Sigmoid colon (tissue), 7 donors: ENCODE results near the gene LY6G6D. TPM values are rescaled to one million over a fixed set of nuclear protein-coding genes. Genes with fewer than 3 reads are reported as not detected.

ENCODE experiments used
- DNase-seq: peaks from one replicate; pipeline ENCODE4 v3.0.0-alpha.2; 2019
- H3K27ac ChIP-seq, 4 donors: fragments of 200-600 bp; sonication (generic); one replicate each; pipeline ENCODE4 v1.5.1; 2016 to 2019; ENCODE audit warnings: mild to moderate bottlenecking in 1 of 4
- H3K27me3 ChIP-seq, 3 donors: fragments of 200-600 bp; sonication (generic); one replicate each; pipeline ENCODE4 v1.5.1; 2019; ENCODE audit warnings: mild to moderate bottlenecking in 1 of 3
- H3K36me3 ChIP-seq, 4 donors: fragments of 200-600 bp; sonication (generic); one replicate each; pipeline ENCODE4 v1.5.1; 2016 to 2019
- H3K4me1 ChIP-seq, 4 donors: fragments of 200-600 bp; sonication (generic); one replicate each; pipeline ENCODE4 v1.5.1; 2017 to 2019
- H3K4me3 ChIP-seq, 4 donors: fragments of 200-600 bp; sonication (generic); one replicate each; pipeline ENCODE4 v1.5.1; 2017 to 2019; ENCODE audit warnings: mild to moderate bottlenecking in 2 of 4, moderate library complexity in 1 of 4
- H3K9me3 ChIP-seq, 4 donors: fragments of 200-600 bp in 3 of 4; sonication (generic) in 3 of 4; one replicate each; pipeline versions ENCODE4 v1.5.1 to v1.6.1; 2013 to 2019
- EP300 ChIP-seq, 4 donors: sonication (generic); formaldehyde crosslinking; IDR thresholded peaks; one replicate each; pipeline ENCODE4 v1.6.1; 2017; ENCODE audit warnings: antibody characterized with exemption in 4 of 4
- POLR2A ChIP-seq, 2 donors: fragments of 450-650 bp; IDR thresholded peaks; one replicate each; pipeline ENCODE4 v1.6.1; 2016; ENCODE audit warnings: antibody characterized with exemption in 2 of 2, mild to moderate bottlenecking in 2 of 2, moderate library complexity in 2 of 2
- POLR2AphosphoS5 ChIP-seq, 4 donors: sonication (generic); formaldehyde crosslinking; IDR thresholded peaks; one replicate each; pipeline ENCODE4 v1.6.1; 2017; ENCODE audit warnings: antibody characterized with exemption in 4 of 4
- WGBS, 2 donors: extraction: QIAGEN DNeasy Blood & Tissue Kit; methylation state at CpG; one replicate each; pipeline ENCODE4 v1.1.7; 2013; 5-methylcytosine and 5-hydroxymethylcytosine counted together
- intact Hi-C: fragments of 100-400 bp; cut with DNase I; formaldehyde crosslinking; loops from one replicate; pipeline ENCODE4 v1.15.1; 2023
- polyA plus RNA-seq, 3 donors: library from polyadenylated mRNA; stranded (reverse); fragments of 200-250 nt; gene quantifications; one replicate each; pipeline ENCODE4 v1.2.3, GENCODE V29; 2013
- total RNA-seq, 4 donors: library from RNA; depleted of rRNA; stranded (reverse); fragments of >200 nt; gene quantifications; one replicate each; pipeline ENCODE4 v1.1.0, GENCODE V29; 2016
- TF ChIP-seq, protein P1 (sequence below), 4 experiments: fragments of 450-650 bp in 3 of 4; fragments of 200-600 bp in 1 of 4; IDR thresholded peaks; one replicate each; pipeline ENCODE4 v1.5.1; 2016 to 2019; ENCODE audit warnings: antibody characterized with exemption in 4 of 4, mild to moderate bottlenecking in 3 of 4, moderate library complexity in 2 of 4
- donor health status: healthy with polysubstance abuse.
- donor health status: Bipolar disorder and iron deficiency.
- donor health status: healthy.

LY6G6D gene
- total and polyA plus RNA-seq, 7 donors = 0.31 to 21.2 (median 6.4) TPM; not detected in 2

DNA sequence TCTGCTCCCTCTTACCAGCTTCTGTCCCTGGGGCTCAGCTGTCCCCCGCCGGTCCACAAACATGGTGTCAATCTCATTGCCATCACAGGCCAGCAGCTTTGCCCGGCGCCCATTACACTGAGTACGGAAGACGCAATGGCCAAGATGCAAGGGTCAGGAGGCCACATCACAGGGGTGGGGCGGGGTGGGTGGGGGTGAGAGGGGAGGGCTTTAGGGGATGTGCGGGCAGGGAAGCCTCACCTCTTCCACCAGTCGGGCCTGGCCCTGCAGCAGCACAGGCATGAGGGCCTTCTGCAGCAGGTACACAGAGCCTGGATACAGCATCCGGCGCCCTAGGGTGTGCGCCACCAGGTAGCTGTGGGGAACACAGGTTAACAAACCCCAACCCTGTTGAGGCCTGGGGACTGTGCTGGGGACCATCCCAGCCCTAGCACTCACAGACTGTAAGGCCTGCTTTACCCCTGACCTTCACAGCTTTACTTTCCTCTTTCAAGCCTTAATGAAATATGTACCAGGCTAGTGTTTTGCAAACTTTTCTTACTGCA is 23.5 kb upstream of the LY6G6D start:
- Histone ChIP-seq H3K4me3 (no peak overlapping the region), H3K27ac (no peak overlapping the region), H3K36me3 (peaks cover 67 to 99% (median 86%) of the 10 kb centered on the region in 4 donors), H3K9me3 (no peaks in the 10 kb centered on the region), H3K4me1 (no peaks in the 10 kb centered on the region), H3K27me3 (no peaks in the 10 kb centered on the region)
- intact Hi-C loops = no loop called here
- 96 to 97% methylated on average over 12 of the region's 12 CpGs for WGBS, 2 donors
- no peak for DNase-seq
- no peak for TF ChIP-seq POLR2AphosphoS5 (IDR thresholded peaks at IDR 0.05)
- TF ChIP-seq, protein P1, sequence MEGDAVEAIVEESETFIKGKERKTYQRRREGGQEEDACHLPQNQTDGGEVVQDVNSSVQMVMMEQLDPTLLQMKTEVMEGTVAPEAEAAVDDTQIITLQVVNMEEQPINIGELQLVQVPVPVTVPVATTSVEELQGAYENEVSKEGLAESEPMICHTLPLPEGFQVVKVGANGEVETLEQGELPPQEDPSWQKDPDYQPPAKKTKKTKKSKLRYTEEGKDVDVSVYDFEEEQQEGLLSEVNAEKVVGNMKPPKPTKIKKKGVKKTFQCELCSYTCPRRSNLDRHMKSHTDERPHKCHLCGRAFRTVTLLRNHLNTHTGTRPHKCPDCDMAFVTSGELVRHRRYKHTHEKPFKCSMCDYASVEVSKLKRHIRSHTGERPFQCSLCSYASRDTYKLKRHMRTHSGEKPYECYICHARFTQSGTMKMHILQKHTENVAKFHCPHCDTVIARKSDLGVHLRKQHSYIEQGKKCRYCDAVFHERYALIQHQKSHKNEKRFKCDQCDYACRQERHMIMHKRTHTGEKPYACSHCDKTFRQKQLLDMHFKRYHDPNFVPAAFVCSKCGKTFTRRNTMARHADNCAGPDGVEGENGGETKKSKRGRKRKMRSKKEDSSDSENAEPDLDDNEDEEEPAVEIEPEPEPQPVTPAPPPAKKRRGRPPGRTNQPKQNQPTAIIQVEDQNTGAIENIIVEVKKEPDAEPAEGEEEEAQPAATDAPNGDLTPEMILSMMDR (IDR thresholded peaks at IDR 0.05) = no peak
- TF ChIP-seq EP300 (IDR thresholded peaks at IDR 0.05) = no peak
- TF ChIP-seq POLR2A (IDR thresholded peaks at IDR 0.05) = no peak

DNA sequence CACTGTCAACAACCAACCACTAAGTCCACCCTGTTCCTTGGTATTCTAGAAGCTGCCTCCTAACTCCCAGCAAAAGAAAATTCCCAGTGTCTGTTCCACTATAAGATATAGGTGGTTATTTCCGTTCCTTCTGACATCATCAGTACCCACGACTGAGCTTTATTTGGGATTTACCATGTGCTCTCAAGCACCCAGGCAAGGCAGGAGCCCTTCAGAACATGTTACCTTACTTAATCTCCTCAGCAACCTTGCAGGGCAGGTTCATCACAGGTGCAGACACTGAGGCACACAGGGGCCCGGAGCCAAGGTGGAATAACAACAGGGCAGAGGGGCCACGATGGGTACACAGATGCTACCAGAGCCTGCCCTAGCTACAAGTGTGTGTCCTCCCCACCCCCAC is 22.8 kb upstream of the LY6G6D start:
- no peak for DNase-seq
- no peak for TF ChIP-seq POLR2AphosphoS5 (IDR thresholded peaks at IDR 0.05)
- TF ChIP-seq EP300 (IDR thresholded peaks at IDR 0.05) = no peak
- no peak for TF ChIP-seq POLR2A (IDR thresholded peaks at IDR 0.05)
- TF ChIP-seq, protein P1 (IDR thresholded peaks at IDR 0.05) = no peak
- Histone ChIP-seq H3K36me3 (peaks cover 59 to 99% (median 84%) of the 10 kb centered on the region in 4 donors), H3K27me3 (no peaks in the 10 kb centered on the region), H3K4me3 (no peak overlapping the region), H3K9me3 (no peaks in the 10 kb centered on the region), H3K27ac (no peak overlapping the region), H3K4me1 (no peaks in the 10 kb centered on the region)
- WGBS, 2 donors = 86 to 88% methylated on average over 4 of the region's 4 CpGs
- intact Hi-C loops = no loop called here

DNA sequence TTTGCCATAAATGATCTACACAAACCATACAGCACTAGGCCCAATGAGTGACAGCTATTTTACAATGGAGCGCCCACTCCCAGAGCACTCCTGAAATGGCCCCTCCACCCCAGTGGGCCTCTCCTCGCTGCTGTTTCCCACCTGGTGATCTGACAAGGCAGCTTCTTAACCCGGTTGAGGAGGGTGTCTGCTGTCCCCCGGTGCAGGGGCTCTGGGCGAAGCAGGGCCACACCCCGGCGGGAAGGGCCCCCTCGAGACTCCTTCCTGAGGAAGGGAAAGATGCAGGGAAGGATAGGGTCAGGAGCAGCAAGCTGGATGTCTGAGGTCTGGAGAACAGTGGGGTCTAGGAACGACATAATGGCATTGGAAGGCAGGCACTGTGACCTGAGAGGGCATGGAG is 22.3 kb upstream of the LY6G6D start:
- DNase-seq = no peak
- intact Hi-C loops = no loop called here
- Histone ChIP-seq H3K27ac (no peak overlapping the region), H3K36me3 (peaks cover 54 to 99% (median 81%) of the 10 kb centered on the region in 4 donors), H3K4me3 (no peak overlapping the region), H3K27me3 (no peaks in the 10 kb centered on the region), H3K9me3 (no peaks in the 10 kb centered on the region), H3K4me1 (no peaks in the 10 kb centered on the region)
- TF ChIP-seq POLR2A (IDR thresholded peaks at IDR 0.05) (no peak), EP300 (IDR thresholded peaks at IDR 0.05) (no peak), POLR2AphosphoS5 (IDR thresholded peaks at IDR 0.05) (no peak)
- TF ChIP-seq, protein P1 (IDR thresholded peaks at IDR 0.05) = no peak
- 91 to 93% methylated on average over 9 of the region's 9 CpGs for WGBS, 2 donors

DNA sequence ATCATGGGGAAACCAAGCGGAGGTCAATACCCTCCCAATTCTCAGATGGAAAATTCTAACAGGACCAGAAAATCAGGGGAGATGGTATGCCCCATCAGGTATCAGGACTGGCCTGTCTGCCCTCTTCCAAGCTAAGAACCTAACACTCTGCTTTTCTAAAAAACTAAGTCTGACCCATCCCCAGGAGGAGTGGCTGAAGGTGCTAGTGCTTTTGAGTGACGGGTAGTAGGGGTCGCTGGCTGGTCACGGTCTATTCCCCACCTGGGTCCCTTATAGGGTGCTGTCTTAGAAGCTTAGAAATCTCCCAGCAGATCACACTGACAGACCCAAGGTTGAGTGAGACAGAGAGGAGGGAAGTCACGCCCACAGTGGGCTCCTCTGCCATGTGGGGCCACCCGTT is 21.6 kb upstream of the LY6G6D start:
- intact Hi-C loops = no loop called here
- no peak overlapping the region for H3K4me3 ChIP-seq
- peaks cover 48 to 97% (median 74%) of the 10 kb centered on the region in 4 donors for H3K36me3 ChIP-seq
- H3K4me1 ChIP-seq = no peaks in the 10 kb centered on the region
- H3K27ac ChIP-seq = no peak overlapping the region
- WGBS, 2 donors = 93% methylated on average over 6 of the region's 6 CpGs
- H3K27me3 ChIP-seq = no peaks in the 10 kb centered on the region
- H3K9me3 ChIP-seq = no peaks in the 10 kb centered on the region
- no peak for DNase-seq
- TF ChIP-seq, protein P1 (IDR thresholded peaks at IDR 0.05) = no peak
- TF ChIP-seq POLR2A (IDR thresholded peaks at IDR 0.05) (no peak), EP300 (IDR thresholded peaks at IDR 0.05) (no peak), POLR2AphosphoS5 (IDR thresholded peaks at IDR 0.05) (no peak)

DNA sequence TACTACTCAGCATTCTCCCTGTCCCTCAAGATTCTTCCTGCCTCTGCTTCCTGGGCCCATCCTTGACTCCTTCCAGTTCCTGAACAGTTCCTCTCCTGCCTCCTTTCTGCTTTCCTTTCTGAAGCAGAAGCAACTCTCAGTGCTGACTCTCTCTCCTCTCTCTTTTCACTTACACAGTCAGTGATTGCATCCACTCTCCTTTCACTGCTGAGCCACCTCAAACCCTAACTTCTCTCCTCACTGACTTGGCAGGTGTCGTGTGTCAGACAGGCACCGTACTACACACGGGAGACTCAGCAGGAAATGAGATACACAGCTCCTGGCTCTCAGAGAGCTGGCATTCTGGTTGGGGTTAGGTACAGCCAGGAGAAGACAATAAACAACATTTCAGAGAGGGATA is 17.6 kb upstream of the LY6G6D start:
- no peak overlapping the region for H3K4me3 ChIP-seq
- no peaks in the 10 kb centered on the region for H3K9me3 ChIP-seq
- no peak for DNase-seq
- WGBS, 2 donors = 61 to 62% methylated on average over 3 of the region's 3 CpGs
- H3K36me3 ChIP-seq = peaks cover 20 to 80% (median 46%) of the 10 kb centered on the region in 4 donors
- no peaks in the 10 kb centered on the region for H3K27me3 ChIP-seq
- TF ChIP-seq POLR2AphosphoS5 (IDR thresholded peaks at IDR 0.05) (no peak), EP300 (IDR thresholded peaks at IDR 0.05) (no peak), POLR2A (IDR thresholded peaks at IDR 0.05) (no peak)
- TF ChIP-seq, protein P1 (IDR thresholded peaks at IDR 0.05) = no peak
- no peak overlapping the region for H3K27ac ChIP-seq
- intact Hi-C loops = no loop called here
- H3K4me1 ChIP-seq = peaks cover 0 to 29% (median 19%) of the 10 kb centered on the region in 4 donors
